ENCODE data around the gene CDH13.

The CDH13 gene

DNA sequence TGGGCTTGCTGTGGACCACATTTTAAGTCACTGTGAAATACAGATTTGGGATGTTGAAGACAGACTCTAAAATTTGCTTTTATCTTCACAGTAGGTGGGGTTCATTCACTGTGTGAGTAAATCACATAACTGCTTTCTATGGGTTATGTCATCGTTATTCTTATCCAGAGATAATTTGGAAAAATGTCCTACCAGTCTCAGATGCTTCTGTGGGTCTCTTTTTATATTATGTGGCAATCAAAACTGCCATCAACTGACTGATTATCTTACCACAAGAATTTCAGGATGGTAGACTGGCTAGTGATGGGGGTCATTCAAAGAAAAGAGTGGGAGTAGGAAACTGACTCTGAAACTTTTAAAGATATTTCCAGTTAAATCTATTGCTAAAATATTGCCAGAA, 1184.1 kb downstream of the CDH13 start:
- H3K27me3 Mint-ChIP-seq (ENCODE audit: low read depth): no peaks in the 10 kb centered on the region

DNA sequence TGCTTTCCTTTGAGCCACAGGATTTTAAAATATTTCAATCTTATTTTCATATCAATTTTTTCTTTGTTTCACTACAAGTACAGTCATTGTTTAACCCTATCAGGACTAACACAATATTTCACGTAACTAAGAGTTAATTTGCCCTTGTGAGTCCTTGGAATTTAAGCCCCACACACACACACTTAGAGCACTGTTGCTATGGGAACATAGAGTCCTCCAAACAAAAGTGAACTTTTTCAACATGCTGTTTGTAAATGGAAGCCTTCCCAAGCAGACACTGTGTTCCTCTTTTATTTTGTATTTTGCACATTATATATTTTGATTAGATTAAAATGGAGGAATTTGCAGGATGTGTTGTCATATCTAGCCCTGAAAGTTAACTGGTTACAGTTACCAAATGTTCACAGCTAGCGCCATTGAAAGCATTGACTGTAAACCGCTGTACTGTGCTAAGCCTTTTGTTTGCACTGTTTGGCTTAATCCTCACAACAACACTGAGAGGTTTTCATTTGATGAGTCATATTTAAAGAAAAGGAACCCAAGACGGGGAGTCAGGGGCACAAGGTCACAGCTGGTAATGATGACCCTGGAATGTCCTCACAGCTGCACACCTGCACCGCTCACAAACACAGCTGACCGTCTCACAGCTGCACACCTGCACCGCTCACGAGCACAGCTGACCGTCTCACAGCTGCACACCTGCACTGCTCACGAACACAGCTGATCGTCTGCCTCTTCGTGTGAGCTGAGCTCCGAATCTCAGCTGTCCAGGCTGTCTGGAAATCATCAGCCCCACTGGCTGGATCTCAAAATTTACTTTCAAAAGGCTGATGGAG, 1187.3 kb downstream of the CDH13 start:
- Mint-ChIP-seq H3K27me3 (ENCODE audit: low read depth) (no peaks in the 10 kb centered on the region), H3K4me3 (no peak overlapping the region), H3K9me3 (no peaks in the 10 kb centered on the region), H3K27ac (no peak overlapping the region), H3K4me1 (ENCODE audit: low read depth) (peaks cover 2% of the 10 kb centered on the region), H3K36me3 (ENCODE audit: low read depth) (peaks cover 10% of the 10 kb centered on the region)

More for the DNA sequence above, 1184.1 kb downstream of the CDH13 start:
- Mint-ChIP-seq H3K36me3 (ENCODE audit: low read depth) (peaks cover 18% of the 10 kb centered on the region), H3K9me3 (no peaks in the 10 kb centered on the region), H3K4me1 (ENCODE audit: low read depth) (peaks cover 14% of the 10 kb centered on the region), H3K4me3 (no peak overlapping the region), H3K27ac (no peak overlapping the region)

DNA sequence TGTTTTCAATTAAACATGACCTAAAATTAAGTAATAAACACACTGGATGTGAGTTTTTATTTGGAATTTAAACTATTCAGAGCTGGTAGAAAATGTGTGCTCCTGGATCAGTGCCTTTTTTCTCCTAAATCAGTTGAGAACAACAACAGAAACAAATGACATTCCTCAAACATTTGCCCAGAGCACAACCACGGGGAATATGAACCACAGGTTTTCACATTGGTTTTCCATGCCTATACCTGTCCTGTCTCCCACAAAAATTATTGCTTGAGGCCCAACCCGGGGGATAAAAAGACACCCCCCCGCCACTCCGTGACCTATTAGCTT, 1187.9 kb downstream of the CDH13 start:
- Mint-ChIP-seq H3K27me3 (ENCODE audit: low read depth) (no peaks in the 10 kb centered on the region), H3K9me3 (no peaks in the 10 kb centered on the region), H3K27ac (no peak overlapping the region), H3K4me3 (no peak overlapping the region), H3K36me3 (ENCODE audit: low read depth) (peaks cover 8% of the 10 kb centered on the region), H3K4me1 (ENCODE audit: low read depth) (no peaks in the 10 kb centered on the region)

DNA sequence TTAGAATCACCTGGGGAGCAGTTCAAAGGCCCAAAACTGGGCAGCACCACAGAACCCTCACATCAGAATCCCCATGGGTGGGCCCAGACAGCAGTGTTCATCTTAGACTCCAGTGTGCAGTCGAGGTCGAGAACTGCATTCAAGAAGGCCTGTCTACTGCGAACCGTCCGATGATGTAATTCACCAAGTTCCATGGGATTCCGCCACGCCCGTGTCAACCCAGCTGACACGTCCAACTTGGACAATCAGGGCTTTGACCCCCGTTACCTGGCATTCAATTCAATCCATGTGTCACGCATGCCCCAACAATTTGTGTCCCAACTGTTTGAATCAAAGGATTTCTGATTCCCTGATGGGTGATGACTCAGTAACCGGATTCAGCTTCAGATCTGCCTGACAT, 1190.3 kb downstream of the CDH13 start:
- Mint-ChIP-seq H3K9me3 (no peaks in the 10 kb centered on the region), H3K36me3 (ENCODE audit: low read depth) (peaks cover 1% of the 10 kb centered on the region), H3K27me3 (ENCODE audit: low read depth) (no peaks in the 10 kb centered on the region), H3K4me3 (no peak overlapping the region), H3K4me1 (ENCODE audit: low read depth) (no peaks in the 10 kb centered on the region), H3K27ac (no peak overlapping the region)

DNA sequence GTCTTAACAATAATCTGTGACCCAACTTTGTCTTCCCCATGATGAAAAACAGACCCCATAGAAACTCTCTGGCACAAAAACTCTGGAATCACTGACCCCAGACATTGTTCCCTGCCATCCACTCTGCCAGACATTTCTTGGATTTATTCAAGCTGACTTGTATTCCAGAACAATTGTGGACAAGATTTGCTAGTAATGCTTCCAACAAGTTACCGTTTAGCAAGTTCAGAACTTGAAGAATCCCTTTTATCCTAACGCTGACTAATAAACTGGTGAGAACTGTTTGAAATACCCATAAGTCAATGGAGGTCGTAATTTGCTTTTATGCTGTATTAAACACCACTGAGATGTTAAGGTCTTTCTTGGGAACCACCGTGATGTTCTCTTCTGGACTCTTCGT, 1191.5 kb downstream of the CDH13 start:
- peaks cover 5% of the 10 kb centered on the region for H3K27me3 Mint-ChIP-seq (ENCODE audit: low read depth)
- H3K9me3 Mint-ChIP-seq: no peaks in the 10 kb centered on the region
- no peak overlapping the region for H3K4me3 Mint-ChIP-seq
- no peaks in the 10 kb centered on the region for H3K4me1 Mint-ChIP-seq (ENCODE audit: low read depth)
- no peak overlapping the region for H3K27ac Mint-ChIP-seq
- H3K36me3 Mint-ChIP-seq (ENCODE audit: low read depth): no peaks in the 10 kb centered on the region

DNA sequence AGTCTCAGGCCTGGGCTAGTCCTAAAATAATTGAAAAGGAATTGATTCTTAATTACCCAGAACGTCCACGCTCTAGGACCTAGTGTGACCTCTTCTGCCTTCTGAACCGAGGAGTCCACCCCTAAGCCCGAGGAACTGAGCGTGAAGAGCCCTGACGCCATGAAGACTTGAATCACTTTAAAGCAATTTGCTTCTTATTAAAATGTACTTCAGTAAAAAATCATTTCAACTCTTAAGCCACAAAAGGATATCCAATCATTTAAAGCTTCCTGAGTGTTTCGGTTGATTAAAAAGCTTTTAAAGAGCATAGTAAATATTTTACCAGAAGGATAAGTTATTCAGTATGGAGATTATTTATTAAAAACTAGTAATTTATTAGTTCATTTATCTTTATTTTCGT, 1192.6 kb downstream of the CDH13 start:
- no peak overlapping the region for H3K4me3 Mint-ChIP-seq
- no peaks in the 10 kb centered on the region for H3K36me3 Mint-ChIP-seq (ENCODE audit: low read depth)
- peaks cover 5% of the 10 kb centered on the region for H3K27me3 Mint-ChIP-seq (ENCODE audit: low read depth)

DNA sequence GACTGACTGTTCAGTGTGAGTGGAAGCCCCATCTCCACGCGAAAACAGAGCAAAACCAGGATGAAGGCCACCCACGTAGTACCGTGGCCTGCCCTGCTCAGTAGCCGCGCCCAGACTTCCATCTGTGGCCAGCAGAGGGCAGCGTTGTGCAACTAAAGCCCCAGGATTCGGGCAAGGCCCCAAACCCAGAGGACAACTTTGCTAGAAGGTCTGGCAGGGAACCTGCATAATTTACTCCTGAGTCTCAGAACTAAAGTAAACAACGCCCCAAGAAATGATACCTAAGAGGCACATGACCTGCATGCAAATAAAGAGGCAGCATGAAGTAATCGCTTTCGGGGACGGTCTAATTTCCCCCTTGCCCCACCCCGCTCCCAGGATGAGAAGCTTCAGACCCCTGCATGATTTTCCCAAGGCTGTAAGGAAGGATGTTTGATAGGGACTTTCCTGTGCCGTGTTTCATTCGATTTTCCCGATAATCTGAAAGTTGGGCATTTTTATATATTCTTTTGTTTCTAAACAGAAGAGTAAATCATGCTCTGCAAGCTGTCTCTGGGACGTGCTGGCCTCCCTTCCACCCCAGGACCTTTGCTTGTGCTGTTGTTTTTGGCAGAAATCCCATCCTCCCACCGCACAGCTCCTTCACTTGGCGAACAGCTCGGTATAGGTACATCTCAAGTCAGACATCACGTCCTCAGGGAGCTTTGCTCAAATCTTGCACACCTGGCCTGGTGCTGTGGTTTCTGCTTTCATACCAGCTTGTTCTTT, 1199.6 kb downstream of the CDH13 start:
- Mint-ChIP-seq H3K9me3 (no peaks in the 10 kb centered on the region), H3K4me3 (no peak overlapping the region), H3K4me1 (ENCODE audit: low read depth) (peaks cover 5% of the 10 kb centered on the region), H3K27ac (no peak overlapping the region), H3K27me3 (ENCODE audit: low read depth) (peaks cover 5% of the 10 kb centered on the region), H3K36me3 (ENCODE audit: low read depth) (no peaks in the 10 kb centered on the region)

More for the DNA sequence above, 1192.6 kb downstream of the CDH13 start:
- Mint-ChIP-seq H3K4me1 (ENCODE audit: low read depth) (no peaks in the 10 kb centered on the region), H3K9me3 (no peaks in the 10 kb centered on the region), H3K27ac (no peak overlapping the region)

DNA sequence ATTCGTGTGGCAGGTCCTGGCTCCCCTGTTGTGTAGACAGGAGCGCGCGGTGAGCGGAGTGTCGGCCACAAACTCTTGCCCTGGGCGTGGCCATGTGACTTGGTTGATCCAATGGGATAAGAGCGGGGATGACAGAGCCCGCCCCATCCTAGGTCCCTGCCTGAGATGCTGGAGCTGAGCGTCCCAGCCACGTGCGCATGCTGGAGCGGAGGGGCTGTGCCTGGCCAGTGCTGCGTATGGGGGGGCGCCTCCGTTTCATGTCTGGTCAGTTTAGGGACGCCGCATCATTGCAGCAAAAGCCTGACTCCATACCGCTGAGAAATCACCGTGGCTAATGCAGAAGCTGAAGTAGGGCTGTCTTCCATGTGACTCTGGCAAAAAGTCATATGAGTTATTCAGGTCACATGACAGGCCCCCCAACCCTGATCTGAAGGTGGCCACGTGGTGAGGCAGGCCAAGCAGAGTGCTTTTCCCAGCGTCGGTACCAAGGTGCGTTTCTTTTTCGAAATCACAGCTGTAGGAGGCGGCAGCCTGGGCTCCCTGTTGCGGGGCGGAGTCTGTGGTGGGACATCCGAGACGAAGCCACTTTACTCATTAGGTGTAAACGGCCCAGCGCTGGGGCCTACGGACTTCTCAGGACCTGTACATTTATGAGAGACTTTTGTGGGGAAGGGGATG, 1203.5 kb downstream of the CDH13 start:
- Mint-ChIP-seq H3K4me1 (ENCODE audit: low read depth) (peaks cover 12% of the 10 kb centered on the region), H3K36me3 (ENCODE audit: low read depth) (no peaks in the 10 kb centered on the region), H3K9me3 (no peaks in the 10 kb centered on the region), H3K4me3 (no peak overlapping the region), H3K27ac (no peak overlapping the region), H3K27me3 (ENCODE audit: low read depth) (peaks cover 5% of the 10 kb centered on the region)

DNA sequence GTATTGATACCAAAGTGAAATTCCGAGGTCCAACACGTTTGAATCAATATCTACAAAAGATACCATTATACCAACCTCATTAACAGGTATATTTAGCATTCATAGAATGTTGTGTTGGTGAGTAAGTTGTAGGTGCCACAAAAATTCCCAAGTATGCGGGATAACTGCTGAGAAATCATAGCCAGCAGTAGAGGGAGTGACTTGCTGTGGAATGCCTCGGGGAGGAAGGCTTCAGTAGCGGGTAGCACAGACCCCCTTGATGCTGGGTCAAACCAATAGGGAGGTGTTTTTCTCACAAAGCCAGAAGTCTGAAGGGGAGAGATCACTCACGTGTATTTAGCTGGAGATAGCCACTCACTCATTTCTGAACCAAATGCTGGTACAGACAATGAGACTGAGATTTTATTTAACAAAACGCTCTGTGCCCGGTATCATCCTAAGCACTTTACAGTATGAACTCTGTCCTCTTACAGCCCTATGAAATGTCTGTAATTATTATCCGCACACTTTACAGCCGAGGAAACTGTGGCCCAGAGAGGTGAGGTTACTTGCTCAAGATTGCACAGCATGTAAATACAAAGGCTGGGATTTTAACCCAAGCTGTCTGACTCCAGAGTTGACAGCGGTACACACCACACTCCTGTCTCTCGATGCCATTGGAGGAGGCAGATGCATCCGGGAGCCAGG, 1204.1 kb downstream of the CDH13 start:
- Mint-ChIP-seq H3K27me3 (ENCODE audit: low read depth) (peaks cover 5% of the 10 kb centered on the region), H3K4me1 (ENCODE audit: low read depth) (peaks cover 15% of the 10 kb centered on the region), H3K27ac (no peak overlapping the region), H3K36me3 (ENCODE audit: low read depth) (no peaks in the 10 kb centered on the region), H3K4me3 (no peak overlapping the region), H3K9me3 (no peaks in the 10 kb centered on the region)

DNA sequence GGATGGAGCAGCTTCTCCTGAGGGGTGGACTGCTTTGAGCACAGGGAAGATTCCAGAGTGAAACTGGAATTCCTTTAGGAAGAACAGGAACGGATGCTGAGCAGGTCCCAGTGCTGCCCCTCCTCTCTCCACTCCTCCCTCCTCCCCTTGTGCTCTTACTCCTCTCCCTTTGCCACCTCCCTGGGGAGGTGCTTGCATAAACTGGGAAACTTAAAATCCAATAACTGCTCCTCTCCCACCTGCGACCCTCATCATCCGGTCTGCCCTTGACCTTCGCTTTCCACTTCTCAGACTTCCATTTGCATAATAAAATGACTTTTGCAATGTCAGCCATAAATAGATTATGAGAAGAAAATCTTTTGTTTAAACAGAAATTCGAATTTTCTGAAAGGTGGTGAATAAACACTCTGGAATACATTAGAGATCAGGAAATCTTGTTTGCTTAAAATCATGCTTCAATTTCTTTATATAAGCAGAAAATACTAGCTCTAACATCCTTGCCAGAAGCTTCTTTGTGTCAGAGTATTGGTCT, 1204.8 kb downstream of the CDH13 start:
- no peaks in the 10 kb centered on the region for H3K9me3 Mint-ChIP-seq
- H3K27ac Mint-ChIP-seq: no peak overlapping the region
- H3K4me3 Mint-ChIP-seq: no peak overlapping the region
- H3K4me1 Mint-ChIP-seq (ENCODE audit: low read depth): peaks cover 17% of the 10 kb centered on the region
- H3K27me3 Mint-ChIP-seq (ENCODE audit: low read depth): peaks cover 9% of the 10 kb centered on the region
- no peaks in the 10 kb centered on the region for H3K36me3 Mint-ChIP-seq (ENCODE audit: low read depth)

DNA sequence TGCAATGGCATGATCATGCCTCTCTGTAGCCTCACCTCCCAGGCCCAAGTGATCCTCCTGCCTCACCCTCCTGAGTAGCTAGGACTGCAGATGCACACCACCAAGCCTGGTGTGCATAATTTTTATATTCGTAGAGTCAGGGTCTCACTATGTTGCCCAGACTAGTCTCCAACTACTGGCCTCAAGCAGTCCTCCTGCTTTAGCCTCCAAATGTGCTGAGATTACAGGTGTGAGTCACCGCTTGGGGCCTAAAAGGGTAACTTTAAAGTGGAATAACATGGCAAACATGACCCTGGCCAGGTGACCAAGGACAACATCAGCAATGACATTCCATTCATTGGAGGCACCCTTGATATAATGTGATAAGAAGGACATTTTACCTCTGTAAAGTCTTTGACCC, 1207.2 kb downstream of the CDH13 start:
- no peak overlapping the region for H3K27ac Mint-ChIP-seq
- no peak overlapping the region for H3K4me3 Mint-ChIP-seq
- peaks cover 17% of the 10 kb centered on the region for H3K4me1 Mint-ChIP-seq (ENCODE audit: low read depth)
- peaks cover 24% of the 10 kb centered on the region for H3K27me3 Mint-ChIP-seq (ENCODE audit: low read depth)
- no peaks in the 10 kb centered on the region for H3K9me3 Mint-ChIP-seq
- no peaks in the 10 kb centered on the region for H3K36me3 Mint-ChIP-seq (ENCODE audit: low read depth)

DNA sequence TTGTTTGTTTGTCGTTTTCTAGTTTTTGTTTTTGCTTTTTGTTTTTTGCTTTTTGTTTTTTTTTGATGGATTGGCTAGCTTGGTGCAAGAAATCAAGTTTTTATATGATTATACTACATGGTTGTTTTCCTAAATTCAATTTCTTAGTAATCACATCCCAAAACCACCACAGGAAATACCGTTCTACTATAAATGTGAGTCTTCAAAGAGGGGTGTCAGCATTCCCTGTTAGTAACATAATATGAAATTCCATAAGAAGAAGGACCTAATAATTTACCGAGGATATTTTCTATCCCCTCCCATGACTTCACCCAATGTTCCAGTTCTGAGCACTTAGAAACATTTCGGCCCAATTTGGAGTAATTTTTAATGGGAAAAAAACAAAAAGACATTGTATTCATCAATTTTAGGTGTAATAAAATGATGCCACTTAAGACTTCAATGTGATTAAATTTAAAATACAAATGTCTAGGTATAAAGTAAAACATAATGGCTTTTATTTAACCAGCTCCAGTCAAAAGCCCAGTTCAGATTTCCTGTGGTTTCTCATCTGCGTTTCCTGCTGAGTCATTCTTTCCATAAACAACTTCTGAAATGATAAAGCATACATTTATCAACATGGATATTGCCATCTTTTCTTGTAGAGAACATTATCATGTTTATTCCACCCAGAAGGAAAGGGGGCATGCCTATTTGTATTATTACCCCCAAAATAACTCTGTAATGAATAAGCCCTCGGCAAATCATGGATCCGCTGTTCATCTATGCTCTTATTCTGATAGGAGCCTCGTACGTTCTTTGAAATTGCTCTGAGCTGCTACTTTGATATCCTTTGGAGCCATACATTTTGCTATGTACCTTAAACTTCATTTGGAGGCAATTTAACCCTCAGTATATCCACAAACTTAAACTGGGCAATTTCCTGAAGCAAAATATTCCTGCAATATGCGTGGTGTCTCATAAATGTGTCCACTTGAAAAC, 1209.1 kb downstream of the CDH13 start:
- Mint-ChIP-seq H3K4me3 (no peak overlapping the region), H3K9me3 (no peaks in the 10 kb centered on the region), H3K27me3 (ENCODE audit: low read depth) (peaks cover 37% of the 10 kb centered on the region), H3K27ac (no peak overlapping the region), H3K36me3 (ENCODE audit: low read depth) (no peaks in the 10 kb centered on the region), H3K4me1 (ENCODE audit: low read depth) (peaks cover 17% of the 10 kb centered on the region)

DNA sequence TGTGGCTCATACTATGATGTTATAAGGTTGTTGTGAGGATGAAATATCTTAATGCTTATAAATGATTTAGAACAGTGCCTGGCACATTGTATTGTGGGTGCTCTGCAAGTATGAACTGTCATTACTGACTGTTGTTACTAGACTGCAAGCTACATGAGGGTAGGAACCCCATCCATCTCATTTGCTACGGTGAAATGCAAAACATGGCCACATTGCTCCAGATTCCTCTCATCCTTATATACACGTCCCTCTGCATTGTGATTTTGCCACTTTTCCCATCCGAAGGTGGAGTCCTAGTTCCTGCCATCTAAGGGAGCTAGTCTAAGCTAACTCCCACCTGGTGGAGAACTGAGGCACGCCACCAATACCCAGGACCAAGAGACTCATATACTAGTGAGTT, 1210.8 kb downstream of the CDH13 start:
- no peak overlapping the region for H3K4me3 Mint-ChIP-seq
- no peaks in the 10 kb centered on the region for H3K9me3 Mint-ChIP-seq
- H3K4me1 Mint-ChIP-seq (ENCODE audit: low read depth): peaks cover 17% of the 10 kb centered on the region
- no peaks in the 10 kb centered on the region for H3K36me3 Mint-ChIP-seq (ENCODE audit: low read depth)
- peaks cover 44% of the 10 kb centered on the region for H3K27me3 Mint-ChIP-seq (ENCODE audit: low read depth)
- H3K27ac Mint-ChIP-seq: no peak overlapping the region
